CD14-positive monocyte (primary cell): ENCODE measurements around the gene GNG2. TPM values are rescaled to one million over a fixed set of nuclear protein-coding genes. Genes with fewer than 3 reads are reported as not detected.

ENCODE experiments used
- DNase-seq, 3 donors: peaks; one replicate each; pipeline ENCODE4 v3.0.0-alpha.2; 2011 to 2022
- H2AFZ ChIP-seq: 2 replicates; pipeline ENCODE4 v1.6.0; 2012; ENCODE audit warnings: mild to moderate bottlenecking, low read depth, low read length, inconsistent platforms; ENCODE audit not compliant: insufficient read depth, poor library complexity, severe bottlenecking
- H3K27ac ChIP-seq, 2 donors: 1 replicate in 1 of 2; 2 replicates in 1 of 2; pipeline ENCODE4 v1.5.1; 2012 to 2013; ENCODE audit warnings: low read length in 2 of 2, control low read depth in 1 of 2, inconsistent platforms in 1 of 2, low read depth in 1 of 2, mild to moderate bottlenecking in 1 of 2
- H3K27me3 ChIP-seq, 2 donors: one replicate each; pipeline versions ENCODE4 v1.6.0 to v1.6.1; 2011 to 2013; ENCODE audit warnings: low read length in 2 of 2; ENCODE audit not compliant: control insufficient read depth in 2 of 2, insufficient read depth in 2 of 2
- H3K36me3 ChIP-seq, 2 donors: replicated peaks in 1 of 2; 1 replicate in 1 of 2; 2 replicates in 1 of 2; pipeline versions ENCODE4 v1.5.1 to v1.6.1; 2012 to 2013; ENCODE audit warnings: low read length in 2 of 2, control low read depth in 1 of 2, inconsistent platforms in 1 of 2, mild to moderate bottlenecking in 1 of 2; ENCODE audit not compliant: insufficient read depth in 2 of 2, control insufficient read depth in 1 of 2
- H3K4me1 ChIP-seq, 2 donors: 1 replicate in 1 of 2; 2 replicates in 1 of 2; pipeline versions ENCODE4 v1.5.1 to v1.6.1; 2012 to 2013; ENCODE audit warnings: low read length in 2 of 2, control low read depth in 1 of 2, inconsistent platforms in 1 of 2, mild to moderate bottlenecking in 1 of 2, moderate library complexity in 1 of 2; ENCODE audit not compliant: insufficient read depth in 2 of 2, control insufficient read depth in 1 of 2
- H3K4me2 ChIP-seq: replicated peaks from 2 replicates; pipeline ENCODE3; 2012; ENCODE audit warnings: low read length, moderate library complexity, mild to moderate bottlenecking; ENCODE audit not compliant: poor library complexity, severe bottlenecking; ENCODE audit errors: extremely low read depth
- H3K4me3 ChIP-seq, 3 experiments: fragments of 200-600 bp in 1 of 3; sonication (generic) in 1 of 3; replicated peaks in 1 of 3; 1 replicate in 2 of 3; 2 replicates in 1 of 3; pipeline ENCODE4 v1.5.1; 2011 to 2013; ENCODE audit warnings: low read length in 3 of 3, mild to moderate bottlenecking in 3 of 3, control low read depth in 2 of 3, low read depth in 2 of 3, inconsistent platforms in 1 of 3, moderate library complexity in 1 of 3
- H3K79me2 ChIP-seq: 2 replicates; pipeline ENCODE4 v1.6.0; 2012; ENCODE audit warnings: mild to moderate bottlenecking, control low read depth, inconsistent platforms, low read length, moderate library complexity; ENCODE audit not compliant: insufficient read depth
- H3K9ac ChIP-seq: 2 replicates; pipeline ENCODE4 v1.6.0; 2017; ENCODE audit warnings: low read length, mild to moderate bottlenecking; ENCODE audit not compliant: insufficient read depth, poor library complexity, severe bottlenecking
- H3K9me3 ChIP-seq, 2 donors: replicated peaks in 1 of 2; 1 replicate in 1 of 2; 2 replicates in 1 of 2; pipeline versions ENCODE4 v1.5.1 to v1.6.1; 2012 to 2013; ENCODE audit warnings: low read length in 2 of 2, control low read depth in 1 of 2; ENCODE audit not compliant: control insufficient read depth in 1 of 2, insufficient read depth in 1 of 2
- H4K20me1 ChIP-seq: 2 replicates; pipeline ENCODE4 v1.6.0; 2012; ENCODE audit warnings: mild to moderate bottlenecking, low read length, control low read depth, moderate library complexity; ENCODE audit not compliant: insufficient read depth
- H3K27ac Mint-ChIP-seq, 7 donors: one replicate each; pipeline ENCODE4 v1.8.0; 2020; ENCODE audit warnings: mild to moderate bottlenecking in 7 of 7, mixed read lengths in 7 of 7, moderate library complexity in 6 of 7, inconsistent platforms in 2 of 7
- H3K27me3 Mint-ChIP-seq, 3 donors: one replicate each; pipeline ENCODE4 v1.8.0; 2021 to 2022; ENCODE audit warnings: low read depth in 3 of 3, mild to moderate bottlenecking in 3 of 3, mixed read lengths in 3 of 3, moderate library complexity in 3 of 3, inconsistent platforms in 1 of 3
- H3K36me3 Mint-ChIP-seq, 2 donors: one replicate each; pipeline ENCODE4 v1.8.0; 2020; ENCODE audit warnings: mixed read lengths in 2 of 2, inconsistent platforms in 1 of 2, mild to moderate bottlenecking in 1 of 2
- H3K4me1 Mint-ChIP-seq: one replicate; pipeline ENCODE4 v1.8.0; 2020; ENCODE audit warnings: mild to moderate bottlenecking, mixed read lengths
- H3K4me3 Mint-ChIP-seq, 2 donors: one replicate each; pipeline ENCODE4 v1.8.0; 2020; ENCODE audit warnings: mild to moderate bottlenecking in 2 of 2, mixed read lengths in 2 of 2, moderate library complexity in 1 of 2
- H3K9me3 Mint-ChIP-seq, 7 donors: one replicate each; pipeline ENCODE4 v1.8.0; 2020 to 2022; ENCODE audit warnings: mixed read lengths in 7 of 7, mild to moderate bottlenecking in 6 of 7, moderate library complexity in 6 of 7, inconsistent platforms in 2 of 7
- CTCF ChIP-seq: fragments of 200-600 bp; IDR thresholded peaks from one replicate; pipeline ENCODE4 v1.8.0; 2022; ENCODE audit warnings: antibody characterized with exemption, mild to moderate bottlenecking
- WGBS: methylation state at CpG from one replicate; pipeline ENCODE4 v1.1.5; 2013; ENCODE audit warnings: missing lambda C conversion rate; ENCODE audit not compliant: insufficient coverage; 5-methylcytosine and 5-hydroxymethylcytosine counted together
- intact Hi-C, 2 donors: fragments of 100-400 bp; cut with micrococcal nuclease; formaldehyde crosslinking; loops; one replicate each; pipeline versions ENCODE4 v1.15.0 to v1.15.1; 2023
- polyA plus RNA-seq, 3 donors: library from polyadenylated mRNA; depleted of rRNA in 1 of 3; unstranded in 2 of 3; stranded (reverse) in 1 of 3; fragments of 300-500 nt in 2 of 3; fragments of >200 nt in 1 of 3; fragmentation: Illumina TruSeq in 2 of 3; gene quantifications; 1 replicate in 2 of 3; 2 replicates in 1 of 3; pipeline ENCODE4 v1.2.3, GENCODE V29; 2012 to 2021

Gene GNG2
- polyA plus RNA-seq, 3 donors, result 42.7 to 151 (median 146) TPM

- Histone ChIP-seq H3K9ac (no peak overlapping the region), H3K4me2 (no peak overlapping the region), H3K36me3 (peaks cover 14 to 18% of the 10 kb centered on the region in 2 donors), H3K27ac (no peak overlapping the region), H3K4me3 (no peak overlapping the region), H3K27me3 (no peaks in the 10 kb centered on the region), H2AFZ (peak overlapping the region; percentile 97), H3K79me2 (peaks cover 34% of the 10 kb centered on the region), H3K9me3 (peaks cover 12 to 14% of the 10 kb centered on the region in 2 donors), H3K4me1 (peaks cover 11 to 17% of the 10 kb centered on the region in 2 donors), H4K20me1 (no peaks in the 10 kb centered on the region)
- H3K4me1 Mint-ChIP-seq, result peaks cover 13% of the 10 kb centered on the region
- intact Hi-C loops, result loop anchor here in 1 of 2 donors (10.0 kb wide), 1 partner anchor 333 kb away; the partner anchor contains the start of gene FRMD6
- H3K27ac Mint-ChIP-seq, result peak overlapping the region in 2 of 7 donors; percentile 31 to 93
- TF ChIP-seq CTCF, result no peak
- peaks cover 17 to 23% of the 10 kb centered on the region in 2 donors for H3K36me3 Mint-ChIP-seq
- no CpG with 5 or more reads among the region's 1 CpG for WGBS
- peaks cover 0 to 1% (median 0%) of the 10 kb centered on the region in 3 donors for H3K27me3 Mint-ChIP-seq
- H3K9me3 Mint-ChIP-seq, result peaks cover 12 to 18% (median 14%) of the 10 kb centered on the region in 7 donors
- DNase-seq, result no peak
- H3K4me3 Mint-ChIP-seq, result no peak overlapping the region
These were observed 127.8 kb downstream of the GNG2 start for GRCh38 chr14:51988221-51988620.

GRCh38 chr14:51989293-51990234 is 129.2 kb downstream of the GNG2 start, which contains the start of gene RTRAF:
RTRAF (plus strand) TSS chr14:51989546; CDS start chr14:51989640, 94 bp downstream.
- peak within 1 kb of the TSS; percentile 88 to 99 (median 95) for H3K4me3 ChIP-seq
- H3K4me2 ChIP-seq, result peak within 1 kb of the TSS; percentile 79
- H3K9ac ChIP-seq, result peak within 1 kb of the TSS; percentile 96
- H3K27me3 ChIP-seq, result no peaks in the 10 kb centered on the region
- H3K9me3 ChIP-seq, result peaks cover 0 to under 1% of the 10 kb centered on the region in 2 donors
- H3K9me3 Mint-ChIP-seq, result peaks cover 0 to 6% (median 3%) of the 10 kb centered on the region in 7 donors
- H3K4me1 Mint-ChIP-seq, result peaks cover 17% of the 10 kb centered on the region
- intact Hi-C loops, result loop anchor here in 1 of 2 donors (10.0 kb wide), 1 partner anchor 335 kb away; the partner anchor contains the start of gene FRMD6
- peak within 1 kb of the TSS; percentile 60 to 94 for H3K27ac ChIP-seq
- under 1% methylated on average over 65 of the region's 72 CpGs for WGBS
- H3K36me3 ChIP-seq, result peaks cover 25 to 32% of the 10 kb centered on the region in 2 donors
- H2AFZ ChIP-seq, result peak within 1 kb of the TSS; percentile 97
- peaks cover 25 to 28% of the 10 kb centered on the region in 2 donors for H3K36me3 Mint-ChIP-seq
- H3K79me2 ChIP-seq, result peaks cover 34% of the 10 kb centered on the region
- H3K27me3 Mint-ChIP-seq, result no peaks in the 10 kb centered on the region
- DNase-seq, result peak; percentile 89 to 92 (median 91)
- peaks cover 3% of the 10 kb centered on the region for H4K20me1 ChIP-seq
- H3K4me3 Mint-ChIP-seq, result peak within 1 kb of the TSS; percentile 87 to 92
- H3K4me1 ChIP-seq, result peaks cover 11 to 17% of the 10 kb centered on the region in 2 donors
- TF ChIP-seq CTCF, result no peak
- peak within 1 kb of the TSS; percentile 93 to 96 (median 94) for H3K27ac Mint-ChIP-seq
